H1 (cell line): Measurements from ENCODE around the gene NEUROD4. TPM values are rescaled to one million over a fixed set of nuclear protein-coding genes. Genes with fewer than 3 reads are reported as not detected.

Source experiments
- CTCF ChIA-PET: fragments of 300-600 bp; sonication (Branson Sonifier 250); formaldehyde crosslinking; loops from one replicate; lab custom pipeline; 2021; ENCODE audit not compliant: partially characterized antibody; lab: Charles Lee
- POLR2A ChIA-PET: fragments of 300-600 bp; sonication (Branson Sonifier 250); formaldehyde crosslinking; loops from one replicate; lab custom pipeline; 2021; ENCODE audit warnings: inconsistent platforms; ENCODE audit not compliant: partially characterized antibody; lab: Charles Lee
- DNase-seq, 2 experiments: peaks; one replicate each; pipeline versions ENCODE4 v3.0.0 to v3.0.0-alpha.2; 2010 to 2022; ENCODE audit warnings: low spot score in 2 of 2, low read depth in 1 of 2, mixed read lengths in 1 of 2
- FAIRE-seq: peaks from 2 replicates; lab custom pipeline; 2011; peaks lifted over from hg19 to GRCh38; lab: Jason Lieb, UNC
- H2AFZ ChIP-seq: 2 replicates; pipeline ENCODE4 v1.8.1; 2012; ENCODE audit warnings: low read length, inconsistent platforms
- H2AK5ac ChIP-seq: 2 replicates; pipeline ENCODE4 v1.6.1; 2013; ENCODE audit warnings: low read depth, low read length
- H2BK120ac ChIP-seq: replicated peaks from 2 replicates; pipeline ENCODE3; 2013; ENCODE audit warnings: low read depth, low read length, inconsistent platforms
- H2BK12ac ChIP-seq: 2 replicates; pipeline ENCODE4 v1.6.1; 2013; ENCODE audit warnings: low read depth, low read length
- H2BK15ac ChIP-seq: 2 replicates; pipeline ENCODE4 v1.6.1; 2013; ENCODE audit warnings: low read length
- H2BK20ac ChIP-seq: 2 replicates; pipeline ENCODE4 v1.6.1; 2013; ENCODE audit warnings: low read length
- H2BK5ac ChIP-seq: 2 replicates; pipeline ENCODE4 v1.6.1; 2013; ENCODE audit warnings: low read depth, low read length
- H3K14ac ChIP-seq: 2 replicates; pipeline ENCODE4 v1.6.1; 2013; ENCODE audit warnings: inconsistent platforms; ENCODE audit not compliant: insufficient read length
- H3K18ac ChIP-seq: 2 replicates; pipeline ENCODE4 v1.6.1; 2013; ENCODE audit warnings: low read length; ENCODE audit errors: extremely low read depth
- H3K23ac ChIP-seq: 2 replicates; pipeline ENCODE4 v1.6.1; 2013; ENCODE audit warnings: inconsistent platforms; ENCODE audit not compliant: insufficient read length
- H3K23me2 ChIP-seq: 2 replicates; pipeline ENCODE4 v1.6.1; 2013; ENCODE audit warnings: low read depth, low read length
- H3K27ac ChIP-seq: 2 replicates; pipeline ENCODE4 v1.6.1; 2011; ENCODE audit warnings: low read depth, low read length, inconsistent platforms
- H3K27me3 ChIP-seq, 4 experiments: replicated peaks in 1 of 4; 1 replicate in 1 of 4; 2 replicates in 3 of 4; pipeline versions ENCODE4 v1.6.1 to v1.8.1; 2011 to 2013; ENCODE audit warnings: low read length in 3 of 4, mild to moderate bottlenecking in 3 of 4, inconsistent platforms in 2 of 4, mixed read lengths in 2 of 4, moderate library complexity in 1 of 4; ENCODE audit not compliant: control insufficient read depth in 3 of 4, insufficient read depth in 3 of 4; ENCODE audit errors: extremely low read depth in 1 of 4
- H3K36me3 ChIP-seq, 4 experiments: 2 replicates each; pipeline versions ENCODE4 v1.6.1 to v1.8.1; 2011 to 2013; ENCODE audit warnings: mild to moderate bottlenecking in 4 of 4, low read length in 3 of 4, moderate library complexity in 2 of 4, control low read depth in 1 of 4, inconsistent platforms in 1 of 4; ENCODE audit not compliant: insufficient read depth in 4 of 4, control insufficient read depth in 2 of 4
- H3K4ac ChIP-seq: replicated peaks from 2 replicates; pipeline ENCODE3; 2013; ENCODE audit warnings: low read length, low read depth, mixed read lengths, inconsistent platforms; ENCODE audit not compliant: insufficient read length
- H3K4me1 ChIP-seq, 4 experiments: replicated peaks in 1 of 4; 1 replicate in 1 of 4; 2 replicates in 3 of 4; pipeline versions ENCODE4 v1.6.1 to v1.8.1; 2011 to 2013; ENCODE audit warnings: low read length in 3 of 4, inconsistent platforms in 2 of 4, mixed read lengths in 1 of 4; ENCODE audit not compliant: insufficient read depth in 4 of 4, control insufficient read depth in 3 of 4
- H3K4me2 ChIP-seq, 2 experiments: 2 replicates each; pipeline versions ENCODE4 v1.6.1 to v1.8.1; 2011 to 2013; ENCODE audit warnings: low read depth in 2 of 2, low read length in 2 of 2, control low read depth in 1 of 2, inconsistent platforms in 1 of 2, mild to moderate bottlenecking in 1 of 2; ENCODE audit not compliant: insufficient read depth in 1 of 2
- H3K4me3 ChIP-seq, 4 experiments: fragments of 200-600, 300-600 bp in 1 of 4; sonication (generic), shearing (Covaris generic), sonication (Bioruptor Twin) in 1 of 4; 2 replicates each; pipeline versions ENCODE4 v1.5.1 to v1.8.1; 2011 to 2016; ENCODE audit warnings: low read length in 4 of 4, low read depth in 3 of 4, control low read depth in 2 of 4, inconsistent platforms in 2 of 4, mild to moderate bottlenecking in 2 of 4, mixed read lengths in 1 of 4, moderate library complexity in 1 of 4; ENCODE audit not compliant: insufficient read depth in 2 of 4; ENCODE audit errors: extremely low read depth in 1 of 4
- H3K56ac ChIP-seq: replicated peaks from 2 replicates; pipeline ENCODE3; 2013; ENCODE audit warnings: low read depth, mild to moderate bottlenecking, mixed read lengths, low read length, inconsistent platforms; ENCODE audit not compliant: insufficient read length
- H3K79me1 ChIP-seq: 2 replicates; pipeline ENCODE4 v1.6.1; 2013; ENCODE audit warnings: low read depth, low read length, control low read depth
- H3K79me2 ChIP-seq, 2 experiments: 2 replicates each; pipeline versions ENCODE4 v1.6.1 to v1.8.1; 2012 to 2013; ENCODE audit warnings: low read length in 2 of 2, mild to moderate bottlenecking in 2 of 2, inconsistent platforms in 1 of 2; ENCODE audit not compliant: insufficient read depth in 2 of 2, control insufficient read depth in 1 of 2
- H3K9ac ChIP-seq, 4 experiments: replicated peaks in 1 of 4; 1 replicate in 1 of 4; 2 replicates in 3 of 4; pipeline versions ENCODE4 v1.6.1 to v1.8.1; 2011 to 2013; ENCODE audit warnings: low read depth in 3 of 4, low read length in 3 of 4, control low read depth in 2 of 4, mild to moderate bottlenecking in 2 of 4, moderate library complexity in 2 of 4, inconsistent platforms in 1 of 4; ENCODE audit errors: extremely low read depth in 1 of 4
- H3K9me3 ChIP-seq, 2 experiments: 2 replicates each; pipeline versions ENCODE4 v1.6.1 to v1.8.1; 2012 to 2013; ENCODE audit warnings: mild to moderate bottlenecking in 2 of 2, moderate library complexity in 2 of 2, control low read depth in 1 of 2, inconsistent platforms in 1 of 2, low read depth in 1 of 2, low read length in 1 of 2, mixed read lengths in 1 of 2; ENCODE audit not compliant: insufficient read depth in 2 of 2
- H4K20me1 ChIP-seq, 2 experiments: replicated peaks in 1 of 2; 2 replicates each; pipeline versions ENCODE3 to v1.8.1; 2011 to 2013; ENCODE audit warnings: inconsistent platforms in 2 of 2, low read length in 2 of 2, mild to moderate bottlenecking in 1 of 2; ENCODE audit not compliant: insufficient read depth in 2 of 2, control insufficient read depth in 1 of 2
- H4K5ac ChIP-seq: 2 replicates; pipeline ENCODE4 v1.6.1; 2013; ENCODE audit warnings: low read length, low read depth, mixed read lengths, inconsistent platforms; ENCODE audit not compliant: insufficient read length
- H4K8ac ChIP-seq: 2 replicates; pipeline ENCODE4 v1.8.0; 2013; ENCODE audit warnings: mild to moderate bottlenecking, moderate library complexity, low read length, inconsistent platforms; ENCODE audit not compliant: insufficient read depth; ENCODE audit errors: extremely low read depth
- H4K91ac ChIP-seq: replicated peaks from 2 replicates; pipeline ENCODE3; 2013; ENCODE audit warnings: low read length, mixed read lengths, inconsistent platforms; ENCODE audit not compliant: insufficient read length
- RXRA ChIP-seq: IDR thresholded peaks from 2 replicates; pipeline ENCODE4 v1.6.1; 2011; ENCODE audit warnings: low read depth, mild to moderate bottlenecking, low read length, moderate library complexity; ENCODE audit not compliant: insufficient read depth
- WGBS, 2 experiments: shearing (Covaris generic) in 1 of 2; methylation state at CpG; one replicate each; pipeline versions ENCODE4 v1.1.6 to v1.1.7; 2013 to 2015; ENCODE audit warnings: low lambda C conversion rate in 2 of 2, mixed read lengths in 2 of 2, inconsistent platforms in 1 of 2, low coverage in 1 of 2, missing lambda C conversion rate in 1 of 2; ENCODE audit not compliant: insufficient replicate concordance in 2 of 2, insufficient coverage in 1 of 2, insufficient read length in 1 of 2; ENCODE audit errors: extremely low coverage in 1 of 2, missing lambda C conversion rate in 1 of 2; 5-methylcytosine and 5-hydroxymethylcytosine counted together
- polyA plus RNA-seq, 7 experiments: library from polyadenylated mRNA; depleted of rRNA in 3 of 7; stranded (reverse) in 5 of 7; unstranded in 2 of 7; fragments of >200 nt in 5 of 7; fragments of 200-250 nt in 2 of 7; gene quantifications; 1 replicate in 5 of 7; 2 replicates in 1 of 7; 4 replicates in 1 of 7; pipeline versions ENCODE4 v1.2.1 to v1.2.3, GENCODE V29; 2011 to 2013; ENCODE audit warnings: missing spikeins in 2 of 7, mixed read lengths in 2 of 7
- total RNA-seq: library from RNA; stranded (reverse); fragmentation: NEBNext Ultra II Directional; extraction: Animal tissue kit (Norgen Biotek cat#: 25700); gene quantifications from 2 replicates; pipeline ENCODE4 v1.2.1, GENCODE V29; 2021
- TF ChIP-seq, protein P1 (sequence below): IDR thresholded peaks from 2 replicates; pipeline ENCODE4 v1.6.1; 2011; ENCODE audit warnings: low read depth, mild to moderate bottlenecking, low read length; ENCODE audit not compliant: insufficient read depth

The NEUROD4 gene
- total and polyA plus RNA-seq, 2 of the 8 experiments (the other 6 are each of a cell fraction or from before 2014, with no cell fraction given) = not detected

DNA sequence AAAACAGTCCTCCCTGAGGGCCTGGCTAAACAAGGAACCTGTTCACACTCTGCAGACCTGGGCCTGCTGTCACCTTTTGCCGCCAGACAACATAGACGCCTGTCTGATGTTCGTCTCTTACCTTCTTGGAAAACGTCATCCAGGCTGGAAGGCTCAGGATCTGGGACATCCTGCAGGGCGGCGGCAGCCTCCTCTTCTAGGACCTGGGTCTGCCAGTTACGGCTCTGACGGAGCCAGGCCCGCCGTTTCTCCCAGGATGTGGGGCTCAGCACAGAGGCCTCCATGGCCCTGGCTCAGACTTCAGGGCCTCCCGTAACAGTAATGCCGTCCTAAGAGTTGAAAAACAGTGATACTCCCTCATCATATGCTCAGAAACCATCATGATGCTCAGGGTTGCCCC lies 45.5 kb upstream of the NEUROD4 start:
- no peak overlapping the region for H4K5ac ChIP-seq
- no peaks in the 10 kb centered on the region for H3K36me3 ChIP-seq
- H3K4me1 ChIP-seq = peaks cover 0 to 4% (median 1%) of the 10 kb centered on the region in 4 experiments; a peak in 1 of 7 replicates
- CTCF ChIA-PET = interaction anchor here (0.7 to 6.6 kb wide), 11 partner anchors 12 to 284 kb away, joined by 3 to 39 read pairs (median 4); no protein-coding TSS in a partner anchor
- H2AK5ac ChIP-seq = no peak overlapping the region
- no peak overlapping the region for H3K27ac ChIP-seq
- no peaks in the 10 kb centered on the region for H3K9me3 ChIP-seq
- no peak overlapping the region for H3K14ac ChIP-seq
- H3K9ac ChIP-seq = no peak overlapping the region
- no peak overlapping the region for H3K56ac ChIP-seq
- H3K23me2 ChIP-seq = no peaks in the 10 kb centered on the region; the same call in 1 of the 2 replicates
- no peak for FAIRE-seq
- no peak overlapping the region for H3K4me2 ChIP-seq
- H3K18ac ChIP-seq = no peak overlapping the region
- no peak overlapping the region for H2BK20ac ChIP-seq
- no peak overlapping the region for H2BK120ac ChIP-seq
- DNase-seq = no peak
- no peak overlapping the region; the same call in 1 of the 2 replicates for H2AFZ ChIP-seq
- H3K4ac ChIP-seq = no peak overlapping the region
- H3K27me3 ChIP-seq = no peaks in the 10 kb centered on the region
- no peak overlapping the region for H4K8ac ChIP-seq
- WGBS, 2 experiments = 88% methylated on average over 12 of the region's 12 CpGs; no CpG with 5 or more reads in 1 of the 2 experiments
- no peaks in the 10 kb centered on the region for H4K20me1 ChIP-seq
- H3K79me1 ChIP-seq = no peaks in the 10 kb centered on the region
- H3K79me2 ChIP-seq = no peaks in the 10 kb centered on the region
- H2BK5ac ChIP-seq = no peak overlapping the region
- no peak overlapping the region for H2BK15ac ChIP-seq
- H2BK12ac ChIP-seq = no peak overlapping the region
- POLR2A ChIA-PET = no interaction called here
- H3K4me3 ChIP-seq = no peak overlapping the region
- H3K23ac ChIP-seq = no peak overlapping the region
- H4K91ac ChIP-seq = no peak overlapping the region
- TF ChIP-seq, protein P1, sequence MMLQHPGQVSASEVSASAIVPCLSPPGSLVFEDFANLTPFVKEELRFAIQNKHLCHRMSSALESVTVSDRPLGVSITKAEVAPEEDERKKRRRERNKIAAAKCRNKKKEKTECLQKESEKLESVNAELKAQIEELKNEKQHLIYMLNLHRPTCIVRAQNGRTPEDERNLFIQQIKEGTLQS = no peak
- TF ChIP-seq RXRA = no peak
